Keratinocyte (primary cell): ENCODE measurements around the gene SCUBE1.

ENCODE experiments used
- EZH2 ChIP-seq: IDR thresholded peaks from one replicate; pipeline ENCODE4 v1.6.1; 2012; ENCODE audit warnings: inconsistent platforms, mild to moderate bottlenecking, low read length, moderate library complexity
- TF ChIP-seq, protein P1 (sequence below), 3 experiments: IDR thresholded peaks in 1 of 3; conservative IDR thresholded peaks in 1 of 3; optimal IDR thresholded peaks in 1 of 3; 2 replicates in 2 of 3; 3 replicates in 1 of 3; pipeline versions ENCODE3 to v1.5.1; 2011; ENCODE audit warnings: low read length in 3 of 3, mild to moderate bottlenecking in 3 of 3, moderate library complexity in 2 of 3, control low read depth in 1 of 3, inconsistent platforms in 1 of 3; ENCODE audit not compliant: insufficient read depth in 2 of 3; ENCODE audit errors: extremely low read depth in 1 of 3

GRCh38 chr22:43186272-43187170, 156.7 kb downstream of the SCUBE1 start, which contains the start of gene TTLL12:
- TF ChIP-seq, protein P1, sequence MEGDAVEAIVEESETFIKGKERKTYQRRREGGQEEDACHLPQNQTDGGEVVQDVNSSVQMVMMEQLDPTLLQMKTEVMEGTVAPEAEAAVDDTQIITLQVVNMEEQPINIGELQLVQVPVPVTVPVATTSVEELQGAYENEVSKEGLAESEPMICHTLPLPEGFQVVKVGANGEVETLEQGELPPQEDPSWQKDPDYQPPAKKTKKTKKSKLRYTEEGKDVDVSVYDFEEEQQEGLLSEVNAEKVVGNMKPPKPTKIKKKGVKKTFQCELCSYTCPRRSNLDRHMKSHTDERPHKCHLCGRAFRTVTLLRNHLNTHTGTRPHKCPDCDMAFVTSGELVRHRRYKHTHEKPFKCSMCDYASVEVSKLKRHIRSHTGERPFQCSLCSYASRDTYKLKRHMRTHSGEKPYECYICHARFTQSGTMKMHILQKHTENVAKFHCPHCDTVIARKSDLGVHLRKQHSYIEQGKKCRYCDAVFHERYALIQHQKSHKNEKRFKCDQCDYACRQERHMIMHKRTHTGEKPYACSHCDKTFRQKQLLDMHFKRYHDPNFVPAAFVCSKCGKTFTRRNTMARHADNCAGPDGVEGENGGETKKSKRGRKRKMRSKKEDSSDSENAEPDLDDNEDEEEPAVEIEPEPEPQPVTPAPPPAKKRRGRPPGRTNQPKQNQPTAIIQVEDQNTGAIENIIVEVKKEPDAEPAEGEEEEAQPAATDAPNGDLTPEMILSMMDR (optimal IDR thresholded peaks at IDR 0.05 in 1 of 3, IDR thresholded peaks at IDR 0.05 in 1 of 3, conservative IDR thresholded peaks at IDR 0.05 in 1 of 3; ENCODE audit: extremely low read depth in 1 of 3, insufficient read depth in 2 of 3, low read length in 3 of 3) = no peak
- no peak for TF ChIP-seq EZH2
